GM10248 (cell line): ENCODE data around the gene DRICH1.

Experiments used
- CTCF ChIA-PET: fragments of 300-600 bp; sonication (Branson Sonifier 250); formaldehyde crosslinking; extraction: SDS; loops from one replicate; lab custom pipeline; 2021; ENCODE audit warnings: antibody characterized with exemption; lab: Yijun Ruan, JAX
- POLR2A ChIA-PET: fragments of 350-650 bp; sonication (Branson Sonifier 250); formaldehyde crosslinking; extraction: SDS; loops from one replicate; lab custom pipeline; 2020; ENCODE audit warnings: antibody characterized with exemption; lab: Yijun Ruan, JAX
- DNase-seq: peaks from one replicate; pipeline ENCODE4 v3.0.0; 2012; ENCODE audit errors: extremely low spot score
- TF ChIP-seq, protein P1 (sequence below): IDR thresholded peaks from 2 replicates; pipeline ENCODE4 v1.5.1; 2012; ENCODE audit warnings: mild to moderate bottlenecking, low read depth; ENCODE audit errors: extremely low read depth, missing control alignments, control extremely low read depth

DRICH1 gene

DNA sequence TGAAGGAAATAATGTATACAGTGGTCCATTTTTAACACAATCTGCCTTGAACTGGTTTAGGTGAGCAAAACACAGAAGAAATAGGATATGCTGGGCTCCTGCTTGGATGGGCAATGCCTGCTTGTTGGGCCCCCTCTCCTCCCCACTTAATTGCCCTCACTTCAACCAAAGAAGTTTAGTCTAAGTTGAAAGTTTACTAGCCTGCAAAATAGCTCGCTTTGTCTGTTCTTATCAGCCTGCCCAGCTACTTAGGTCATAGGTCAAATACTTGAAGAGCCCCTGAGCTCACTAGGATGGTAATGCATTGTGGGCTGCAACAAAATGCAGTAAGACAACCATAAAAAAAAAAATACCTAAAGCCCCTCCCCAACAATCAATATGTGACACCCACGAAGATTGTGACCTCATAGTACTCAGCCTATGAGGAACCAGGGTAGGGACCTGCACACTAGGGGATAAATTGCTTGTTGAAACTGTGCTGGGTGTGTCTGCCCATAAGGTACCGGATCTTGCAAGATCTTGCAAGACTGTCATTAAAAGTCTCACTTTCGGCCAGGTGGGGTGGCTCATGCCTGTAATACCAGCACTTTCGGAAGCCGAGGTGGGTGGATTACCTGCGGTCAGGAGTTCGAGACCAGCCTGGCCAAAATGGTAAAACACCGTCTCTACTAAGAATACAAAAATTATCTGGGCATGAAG, 10.9 kb downstream of the DRICH1 start:
- POLR2A ChIA-PET = no interaction called here
- no peak for DNase-seq
- TF ChIP-seq, protein P1, sequence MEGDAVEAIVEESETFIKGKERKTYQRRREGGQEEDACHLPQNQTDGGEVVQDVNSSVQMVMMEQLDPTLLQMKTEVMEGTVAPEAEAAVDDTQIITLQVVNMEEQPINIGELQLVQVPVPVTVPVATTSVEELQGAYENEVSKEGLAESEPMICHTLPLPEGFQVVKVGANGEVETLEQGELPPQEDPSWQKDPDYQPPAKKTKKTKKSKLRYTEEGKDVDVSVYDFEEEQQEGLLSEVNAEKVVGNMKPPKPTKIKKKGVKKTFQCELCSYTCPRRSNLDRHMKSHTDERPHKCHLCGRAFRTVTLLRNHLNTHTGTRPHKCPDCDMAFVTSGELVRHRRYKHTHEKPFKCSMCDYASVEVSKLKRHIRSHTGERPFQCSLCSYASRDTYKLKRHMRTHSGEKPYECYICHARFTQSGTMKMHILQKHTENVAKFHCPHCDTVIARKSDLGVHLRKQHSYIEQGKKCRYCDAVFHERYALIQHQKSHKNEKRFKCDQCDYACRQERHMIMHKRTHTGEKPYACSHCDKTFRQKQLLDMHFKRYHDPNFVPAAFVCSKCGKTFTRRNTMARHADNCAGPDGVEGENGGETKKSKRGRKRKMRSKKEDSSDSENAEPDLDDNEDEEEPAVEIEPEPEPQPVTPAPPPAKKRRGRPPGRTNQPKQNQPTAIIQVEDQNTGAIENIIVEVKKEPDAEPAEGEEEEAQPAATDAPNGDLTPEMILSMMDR = no peak
- CTCF ChIA-PET = interaction anchor here (1.0 kb wide), 1 partner anchor 31 kb away, joined by 3 read pairs; no protein-coding TSS in a partner anchor

DNA sequence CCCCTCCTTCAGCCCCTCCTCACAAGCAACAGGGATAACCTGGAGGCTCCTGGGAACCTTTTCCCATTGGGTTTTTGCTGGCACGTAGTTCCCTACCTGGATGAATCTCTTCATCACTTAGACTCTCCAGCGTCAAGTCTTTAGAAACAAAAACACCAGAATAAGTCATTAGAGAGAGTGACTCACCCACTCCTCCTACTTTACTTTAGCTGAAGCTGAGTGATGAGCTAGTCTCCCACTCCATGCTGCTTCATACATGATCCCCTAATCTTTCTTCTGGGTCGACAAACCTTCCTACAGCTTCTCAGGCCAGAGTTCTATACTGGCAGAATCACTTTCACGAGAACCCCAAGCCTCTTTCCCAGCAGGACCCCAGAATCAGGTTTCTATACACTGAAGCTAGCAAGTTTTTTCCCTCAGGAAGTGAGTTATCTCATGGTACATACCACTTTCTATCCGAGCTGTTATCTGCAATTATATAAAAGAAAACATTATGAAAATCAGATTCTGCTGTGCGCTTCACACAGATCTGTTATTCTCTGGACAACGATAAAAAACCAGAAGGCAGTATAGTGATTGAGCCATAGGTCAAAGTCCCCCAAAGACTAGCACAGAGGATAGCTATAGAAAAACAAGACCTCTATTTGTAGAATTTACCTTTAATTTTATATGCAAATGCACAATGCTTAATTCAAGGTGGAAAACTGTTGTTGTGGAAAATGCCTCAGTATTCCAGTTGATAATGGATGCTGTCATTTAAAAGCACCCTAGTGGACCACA, 18.7 kb downstream of the DRICH1 start:
- TF ChIP-seq, protein P1 = no peak
- POLR2A ChIA-PET = no interaction called here
- no peak for DNase-seq
- CTCF ChIA-PET = no interaction called here

DNA sequence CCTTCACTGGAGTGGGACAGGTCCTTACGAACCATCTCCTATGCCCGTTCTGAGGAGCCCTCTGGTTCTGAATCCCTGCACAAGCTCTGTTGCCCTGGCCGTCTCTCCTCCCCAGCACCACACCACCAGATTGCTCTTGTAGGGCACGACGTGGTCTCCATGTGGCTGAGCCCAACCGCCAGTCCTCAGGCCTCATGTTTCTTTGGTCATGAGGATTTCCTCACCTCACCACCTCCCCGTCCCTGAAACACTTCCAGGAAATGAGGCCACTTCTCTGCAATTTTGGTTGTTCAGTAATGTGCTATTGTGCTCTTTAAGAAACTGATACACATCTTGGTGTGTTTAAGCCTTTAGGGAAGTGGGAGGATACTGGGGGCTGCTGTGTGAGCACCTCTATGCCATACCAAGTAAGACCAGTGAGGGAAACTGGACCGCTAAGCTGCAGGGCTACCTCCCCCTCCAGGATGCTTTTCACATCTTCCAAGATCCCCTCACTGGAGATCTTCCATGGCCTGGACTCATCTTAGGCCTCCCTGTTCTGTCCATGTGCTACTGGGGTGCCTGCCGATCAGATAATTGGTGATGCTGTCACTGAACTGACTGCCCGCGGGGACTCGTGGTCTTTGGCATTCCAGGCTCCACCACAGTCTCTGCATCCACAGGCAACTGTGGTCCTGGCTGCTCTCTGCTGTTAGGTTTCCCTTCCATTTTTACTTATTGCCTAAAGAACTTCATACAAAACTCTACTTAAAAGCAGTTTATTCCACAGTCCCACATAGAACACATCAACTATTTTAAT, 21.9 kb downstream of the DRICH1 start:
- CTCF ChIA-PET = interaction anchor here (1.2 kb wide), 1 partner anchor 19 kb away, joined by 3 read pairs; no protein-coding TSS in a partner anchor
- POLR2A ChIA-PET = no interaction called here

DNA sequence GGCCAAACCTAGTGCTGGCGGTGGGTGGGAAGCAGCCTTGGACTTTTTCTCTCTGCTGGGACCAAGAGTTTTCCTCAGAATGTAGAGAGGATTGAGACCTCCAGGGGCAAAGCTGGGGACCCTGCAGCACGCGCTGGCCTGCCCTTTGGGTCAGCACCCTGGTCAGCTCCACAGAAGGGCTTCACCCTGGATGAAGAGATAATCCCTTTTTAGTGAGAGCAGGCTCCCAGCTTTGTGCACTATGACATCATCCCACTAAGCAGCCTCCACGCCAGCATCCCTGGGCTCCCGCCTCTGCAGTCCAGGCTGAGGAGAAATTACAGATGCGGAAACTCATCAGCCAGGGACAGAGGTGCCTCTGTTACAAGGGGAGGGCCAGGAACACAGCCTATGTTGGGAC, 23.5 kb downstream of the DRICH1 start:
- no peak for DNase-seq
- POLR2A ChIA-PET = no interaction called here
- CTCF ChIA-PET = interaction anchor here (0.7 kb wide), 1 partner anchor 31 kb away, joined by 3 read pairs; no protein-coding TSS in a partner anchor
- TF ChIP-seq, protein P1 = no peak

More for the DNA sequence above, 21.9 kb downstream of the DRICH1 start:
- TF ChIP-seq, protein P1 = no peak
- DNase-seq = no peak

DNA sequence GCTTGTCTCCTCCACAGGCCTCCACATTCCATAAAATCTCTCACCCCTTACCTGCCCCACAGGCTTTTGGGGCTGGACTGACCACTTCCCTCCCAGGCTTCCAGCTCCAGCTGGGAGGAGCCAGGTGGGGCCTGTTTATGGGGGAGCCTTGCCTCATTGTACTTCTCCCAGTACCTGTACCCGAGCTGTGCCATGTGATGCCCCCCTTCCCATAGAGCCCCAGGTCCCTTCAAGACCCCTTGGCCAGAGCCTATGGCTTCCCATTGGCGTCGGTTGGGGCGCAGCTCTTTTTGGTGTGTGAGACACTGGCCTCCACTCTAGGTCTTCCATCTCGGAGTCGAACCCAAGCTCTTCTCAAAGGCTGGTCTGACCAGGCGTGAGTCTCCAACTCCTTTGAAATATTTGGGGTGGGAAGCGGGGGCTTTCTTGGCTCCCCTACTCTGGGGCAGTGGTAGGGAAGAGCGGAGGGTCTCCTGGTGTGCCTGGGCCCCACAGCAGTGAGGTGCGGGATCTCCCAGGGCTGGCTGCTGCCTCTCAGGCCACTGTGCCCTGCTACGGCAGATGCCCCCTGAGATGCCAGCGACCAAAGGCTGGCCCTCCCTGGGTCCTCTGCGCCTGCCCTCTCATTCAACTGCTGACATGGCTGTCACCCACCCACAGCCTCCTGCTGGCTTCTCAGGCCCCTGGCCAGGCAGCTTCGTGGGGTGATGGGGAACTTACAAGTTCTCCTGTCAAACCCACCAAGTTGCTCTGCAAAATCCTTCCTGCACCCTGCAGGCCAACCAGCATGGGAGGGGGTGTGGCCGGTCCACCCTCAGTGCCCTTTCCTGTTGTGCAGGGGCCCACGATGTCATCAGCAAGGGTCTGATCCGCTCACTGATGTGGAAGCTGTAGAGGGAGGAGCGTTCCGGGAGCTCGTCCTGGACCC, 25.7 kb downstream of the DRICH1 start:
- CTCF ChIA-PET = interaction anchor here (1.0 kb wide), 1 partner anchor 243 kb away, joined by 3 read pairs; no protein-coding TSS in a partner anchor
- TF ChIP-seq, protein P1 = no peak
- POLR2A ChIA-PET = interaction anchor here (0.6 kb wide), 1 partner anchor 161 kb away, joined by 4 read pairs; no protein-coding TSS in a partner anchor
- DNase-seq = no peak
